ENCODE results near the gene WRAP73.

WRAP73 gene

GRCh38 chr1:3620708-3621107 lies 29.2 kb downstream of the WRAP73 start:
- Mint-ChIP-seq H3K27ac (no peak overlapping the region), H3K4me1 (peaks cover 47% of the 10 kb centered on the region), H3K27me3 (ENCODE audit: low read depth, poor library complexity) (peaks cover 45% of the 10 kb centered on the region), H3K9me3 (no peaks in the 10 kb centered on the region), H3K4me3 (no peak overlapping the region), H3K36me3 (ENCODE audit: low read depth) (no peaks in the 10 kb centered on the region)
- DNase-seq: no peak
- TF ChIP-seq CTCF (IDR thresholded peaks at IDR 0.05): no peak

GRCh38 chr1:3618881-3619671 lies 30.8 kb downstream of the WRAP73 start:
- no peaks in the 10 kb centered on the region for H3K9me3 Mint-ChIP-seq
- TF ChIP-seq CTCF (IDR thresholded peaks at IDR 0.05): peak; percentile 86
- H3K27me3 Mint-ChIP-seq (ENCODE audit: low read depth, poor library complexity): peaks cover 51% of the 10 kb centered on the region
- H3K27ac Mint-ChIP-seq: no peak overlapping the region
- no peaks in the 10 kb centered on the region for H3K36me3 Mint-ChIP-seq (ENCODE audit: low read depth)
- H3K4me1 Mint-ChIP-seq: peaks cover 55% of the 10 kb centered on the region
- peak; percentile 81 for DNase-seq
- H3K4me3 Mint-ChIP-seq: no peak overlapping the region

- Mint-ChIP-seq H3K27ac (no peak overlapping the region), H3K4me1 (peaks cover 55% of the 10 kb centered on the region), H3K36me3 (ENCODE audit: low read depth) (no peaks in the 10 kb centered on the region), H3K27me3 (ENCODE audit: low read depth, poor library complexity) (peaks cover 50% of the 10 kb centered on the region), H3K9me3 (no peaks in the 10 kb centered on the region), H3K4me3 (no peak overlapping the region)
- no peak for DNase-seq
- no peak for TF ChIP-seq CTCF (IDR thresholded peaks at IDR 0.05)
Measured at GRCh38 chr1:3618531-3618880, 31.4 kb downstream of the WRAP73 start.

GRCh38 chr1:3617806-3618345 lies 32.0 kb downstream of the WRAP73 start:
- H3K4me3 Mint-ChIP-seq: no peak overlapping the region
- H3K4me1 Mint-ChIP-seq: peaks cover 55% of the 10 kb centered on the region
- no peak for TF ChIP-seq CTCF (IDR thresholded peaks at IDR 0.05)
- H3K27me3 Mint-ChIP-seq (ENCODE audit: low read depth, poor library complexity): peaks cover 44% of the 10 kb centered on the region
- no peak overlapping the region for H3K27ac Mint-ChIP-seq
- DNase-seq: no peak
- no peaks in the 10 kb centered on the region for H3K36me3 Mint-ChIP-seq (ENCODE audit: low read depth)
- H3K9me3 Mint-ChIP-seq: no peaks in the 10 kb centered on the region

- H3K27me3 Mint-ChIP-seq (ENCODE audit: low read depth, poor library complexity): peaks cover 38% of the 10 kb centered on the region
- no peak overlapping the region for H3K27ac Mint-ChIP-seq
- DNase-seq: no peak
- H3K36me3 Mint-ChIP-seq (ENCODE audit: low read depth): no peaks in the 10 kb centered on the region
- H3K4me3 Mint-ChIP-seq: no peak overlapping the region
- H3K4me1 Mint-ChIP-seq: peaks cover 59% of the 10 kb centered on the region
- no peaks in the 10 kb centered on the region for H3K9me3 Mint-ChIP-seq
- no peak for TF ChIP-seq CTCF (IDR thresholded peaks at IDR 0.05)
Measured at GRCh38 chr1:3616861-3617260, 33.0 kb downstream of the WRAP73 start.

All from nephron progenitor cell (in vitro differentiated cells).